Gastrocnemius medialis (tissue), 4 donors: Measurements from ENCODE around the gene CTBP2.

ENCODE experiments used
- POLR2A ChIP-seq, 2 donors: fragments of 450-650 bp; IDR thresholded peaks; one replicate each; pipeline ENCODE4 v1.6.1; 2017; ENCODE audit warnings: antibody characterized with exemption in 2 of 2, mild to moderate bottlenecking in 2 of 2, moderate library complexity in 2 of 2
- TF ChIP-seq, protein P1 (sequence below), 5 experiments: fragments of 450-650 bp in 3 of 5; fragments of 200-600 bp in 2 of 5; sonication (generic) in 2 of 5; IDR thresholded peaks in 4 of 5; conservative IDR thresholded peaks in 1 of 5; 1 replicate in 4 of 5; 2 replicates in 1 of 5; pipeline ENCODE4 v1.5.1; 2016 to 2019; ENCODE audit warnings: antibody characterized with exemption in 5 of 5, mild to moderate bottlenecking in 3 of 5, moderate library complexity in 3 of 5

DNA sequence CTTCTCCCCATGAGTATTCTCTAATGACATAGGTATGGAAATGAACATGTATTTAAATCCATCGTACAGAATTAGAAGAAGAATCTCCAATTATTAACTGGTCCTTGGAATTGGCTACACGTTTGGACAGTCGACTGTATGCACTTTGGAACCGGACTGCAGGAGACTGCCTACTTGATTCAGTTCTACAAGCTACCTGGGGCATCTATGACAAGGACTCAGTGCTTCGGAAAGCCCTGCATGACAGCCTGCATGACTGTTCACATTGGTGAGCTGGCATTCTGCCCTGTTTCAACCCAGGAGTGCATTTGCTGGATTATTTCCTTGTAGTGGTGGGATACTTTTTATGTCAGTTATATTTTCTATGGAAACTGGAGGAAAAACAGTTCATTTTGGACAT, 186.2 kb downstream of the CTBP2 start:
- TF ChIP-seq POLR2A (IDR thresholded peaks at IDR 0.05), result no peak
- TF ChIP-seq, protein P1, sequence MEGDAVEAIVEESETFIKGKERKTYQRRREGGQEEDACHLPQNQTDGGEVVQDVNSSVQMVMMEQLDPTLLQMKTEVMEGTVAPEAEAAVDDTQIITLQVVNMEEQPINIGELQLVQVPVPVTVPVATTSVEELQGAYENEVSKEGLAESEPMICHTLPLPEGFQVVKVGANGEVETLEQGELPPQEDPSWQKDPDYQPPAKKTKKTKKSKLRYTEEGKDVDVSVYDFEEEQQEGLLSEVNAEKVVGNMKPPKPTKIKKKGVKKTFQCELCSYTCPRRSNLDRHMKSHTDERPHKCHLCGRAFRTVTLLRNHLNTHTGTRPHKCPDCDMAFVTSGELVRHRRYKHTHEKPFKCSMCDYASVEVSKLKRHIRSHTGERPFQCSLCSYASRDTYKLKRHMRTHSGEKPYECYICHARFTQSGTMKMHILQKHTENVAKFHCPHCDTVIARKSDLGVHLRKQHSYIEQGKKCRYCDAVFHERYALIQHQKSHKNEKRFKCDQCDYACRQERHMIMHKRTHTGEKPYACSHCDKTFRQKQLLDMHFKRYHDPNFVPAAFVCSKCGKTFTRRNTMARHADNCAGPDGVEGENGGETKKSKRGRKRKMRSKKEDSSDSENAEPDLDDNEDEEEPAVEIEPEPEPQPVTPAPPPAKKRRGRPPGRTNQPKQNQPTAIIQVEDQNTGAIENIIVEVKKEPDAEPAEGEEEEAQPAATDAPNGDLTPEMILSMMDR (IDR thresholded peaks at IDR 0.05 in 4 of 5, conservative IDR thresholded peaks at IDR 0.05 in 1 of 5), result no peak
